Keratinocyte (primary cell): ENCODE measurements around the gene FRY. TPM values are rescaled to one million over a fixed set of nuclear protein-coding genes. Genes with fewer than 3 reads are reported as not detected.

Source experiments
- DNase-seq: peaks from one replicate; pipeline ENCODE4 v3.0.0-alpha.2; 2011; ENCODE audit warnings: low read depth, missing footprints, low spot score
- FAIRE-seq: peaks from 2 replicates; lab custom pipeline; 2011; peaks lifted over from hg19 to GRCh38; lab: Jason Lieb, UNC
- H2AFZ ChIP-seq: 2 replicates; pipeline ENCODE4 v1.6.0; 2012; ENCODE audit warnings: low read length, control low read depth, inconsistent platforms; ENCODE audit not compliant: control insufficient read depth
- H3K27ac ChIP-seq: 2 replicates; pipeline ENCODE4 v1.5.1; 2011; ENCODE audit warnings: low read length; ENCODE audit not compliant: control insufficient read depth, insufficient read depth
- H3K27me3 ChIP-seq: 3 replicates; pipeline ENCODE4 v1.6.0; 2011; ENCODE audit warnings: low read length; ENCODE audit not compliant: control insufficient read depth, insufficient read depth; ENCODE audit errors: extremely low read depth
- H3K36me3 ChIP-seq, 2 experiments: 2 replicates in 1 of 2; 3 replicates in 1 of 2; pipeline ENCODE4 v1.5.1; 2011; ENCODE audit warnings: low read length in 2 of 2, mild to moderate bottlenecking in 1 of 2; ENCODE audit not compliant: control insufficient read depth in 2 of 2, insufficient read depth in 2 of 2; ENCODE audit errors: extremely low read depth in 1 of 2
- H3K4me1 ChIP-seq: 3 replicates; pipeline ENCODE4 v1.5.1; 2011; ENCODE audit warnings: low read length; ENCODE audit not compliant: control insufficient read depth, insufficient read depth; ENCODE audit errors: extremely low read depth
- H3K4me2 ChIP-seq: 3 replicates; pipeline ENCODE4 v1.6.0; 2011; ENCODE audit warnings: low read depth, low read length; ENCODE audit not compliant: control insufficient read depth, insufficient read depth; ENCODE audit errors: extremely low read depth
- H3K4me3 ChIP-seq, 3 experiments: fragments of 200-600 bp in 1 of 3; sonication (generic) in 1 of 3; 2 replicates in 2 of 3; 3 replicates in 1 of 3; pipeline ENCODE4 v1.5.1; 2011 to 2016; ENCODE audit warnings: low read length in 3 of 3, mild to moderate bottlenecking in 3 of 3, control low read depth in 2 of 3, inconsistent platforms in 1 of 3, low read depth in 1 of 3, mixed read lengths in 1 of 3, mixed run types in 1 of 3, moderate library complexity in 1 of 3; ENCODE audit not compliant: control insufficient read depth in 2 of 3, insufficient read depth in 2 of 3; ENCODE audit errors: extremely low read depth in 1 of 3
- H3K79me2 ChIP-seq: 2 replicates; pipeline ENCODE4 v1.6.0; 2012; ENCODE audit warnings: low read length; ENCODE audit not compliant: control insufficient read depth, insufficient read depth
- H3K9ac ChIP-seq: 3 replicates; pipeline ENCODE4 v1.6.0; 2011; ENCODE audit warnings: low read length; ENCODE audit not compliant: control insufficient read depth, insufficient read depth; ENCODE audit errors: extremely low read depth
- H3K9me1 ChIP-seq: 3 replicates; pipeline ENCODE4 v1.6.0; 2011; ENCODE audit warnings: low read length; ENCODE audit not compliant: control insufficient read depth, insufficient read depth; ENCODE audit errors: extremely low read depth
- H3K9me3 ChIP-seq: 2 replicates; pipeline ENCODE4 v1.5.1; 2012; ENCODE audit warnings: low read depth, low read length; ENCODE audit not compliant: control insufficient read depth
- H4K20me1 ChIP-seq: 3 replicates; pipeline ENCODE4 v1.6.0; 2011; ENCODE audit warnings: low read length; ENCODE audit not compliant: control insufficient read depth, insufficient read depth; ENCODE audit errors: extremely low read depth
- EZH2 ChIP-seq: IDR thresholded peaks from one replicate; pipeline ENCODE4 v1.6.1; 2012; ENCODE audit warnings: inconsistent platforms, mild to moderate bottlenecking, low read length, moderate library complexity
- dilution Hi-C: fragments of 300-500 bp; cut with MboI; formaldehyde crosslinking; loops from one replicate; pipeline ENCODE4 v1.7.0; 2020; ENCODE audit warnings: low sequenced_read_pairs; ENCODE audit not compliant: extremely low pct_ligation_motif_present
- polyA plus RNA-seq, 5 experiments: library from polyadenylated mRNA; depleted of rRNA in 3 of 5; stranded (reverse) in 3 of 5; stranded (forward) in 1 of 5; unstranded in 1 of 5; fragments of >200 nt; gene quantifications; 1 replicate in 1 of 5; 2 replicates in 3 of 5; 3 replicates in 1 of 5; pipeline versions ENCODE4 v1.2.1 to v1.2.3, GENCODE V29; 2011 to 2012; ENCODE audit warnings: missing spikeins in 2 of 5, low read depth in 1 of 5, low replicate concordance in 1 of 5
- TF ChIP-seq, protein P1 (sequence below), 3 experiments: IDR thresholded peaks in 1 of 3; conservative IDR thresholded peaks in 1 of 3; optimal IDR thresholded peaks in 1 of 3; 2 replicates in 2 of 3; 3 replicates in 1 of 3; pipeline versions ENCODE3 to v1.5.1; 2011; ENCODE audit warnings: low read length in 3 of 3, mild to moderate bottlenecking in 3 of 3, moderate library complexity in 2 of 3, control low read depth in 1 of 3, inconsistent platforms in 1 of 3; ENCODE audit not compliant: insufficient read depth in 2 of 3; ENCODE audit errors: extremely low read depth in 1 of 3

Gene FRY
- polyA plus RNA-seq, 1 donor (not counting 4 experiments of a cell fraction or from before 2014, with no cell fraction given), result 0.80 TPM

DNA sequence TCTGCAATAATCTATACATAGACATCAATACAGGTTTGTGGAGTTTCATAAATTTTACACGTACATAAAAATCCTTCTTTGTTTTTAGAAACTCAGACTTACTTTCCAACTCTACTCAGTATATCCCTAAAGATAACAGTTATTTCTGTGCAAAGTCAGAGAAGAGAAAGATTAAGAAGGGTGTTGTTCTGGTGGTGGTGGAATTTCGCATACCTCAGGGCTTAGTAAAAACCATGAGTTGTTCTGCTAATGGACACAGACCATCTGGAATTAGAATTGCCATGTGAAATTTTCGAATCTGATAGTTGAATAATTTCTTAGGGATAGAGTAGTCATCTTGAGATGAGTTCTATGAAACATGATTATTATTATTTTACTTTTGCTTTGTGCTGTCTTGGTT is 180.8 kb downstream of the FRY start:
- DNase-seq, result no peak
- Histone ChIP-seq H3K4me1 (no peaks in the 10 kb centered on the region), H2AFZ (no peak overlapping the region), H4K20me1 (no peaks in the 10 kb centered on the region), H3K4me3 (no peak overlapping the region), H3K79me2 (no peaks in the 10 kb centered on the region), H3K27ac (no peak overlapping the region), H3K27me3 (no peaks in the 10 kb centered on the region), H3K9ac (no peak overlapping the region), H3K4me2 (no peak overlapping the region), H3K36me3 (no peaks in the 10 kb centered on the region), H3K9me3 (no peaks in the 10 kb centered on the region), H3K9me1 (no peaks in the 10 kb centered on the region)
- FAIRE-seq, result no peak
- TF ChIP-seq, protein P1, sequence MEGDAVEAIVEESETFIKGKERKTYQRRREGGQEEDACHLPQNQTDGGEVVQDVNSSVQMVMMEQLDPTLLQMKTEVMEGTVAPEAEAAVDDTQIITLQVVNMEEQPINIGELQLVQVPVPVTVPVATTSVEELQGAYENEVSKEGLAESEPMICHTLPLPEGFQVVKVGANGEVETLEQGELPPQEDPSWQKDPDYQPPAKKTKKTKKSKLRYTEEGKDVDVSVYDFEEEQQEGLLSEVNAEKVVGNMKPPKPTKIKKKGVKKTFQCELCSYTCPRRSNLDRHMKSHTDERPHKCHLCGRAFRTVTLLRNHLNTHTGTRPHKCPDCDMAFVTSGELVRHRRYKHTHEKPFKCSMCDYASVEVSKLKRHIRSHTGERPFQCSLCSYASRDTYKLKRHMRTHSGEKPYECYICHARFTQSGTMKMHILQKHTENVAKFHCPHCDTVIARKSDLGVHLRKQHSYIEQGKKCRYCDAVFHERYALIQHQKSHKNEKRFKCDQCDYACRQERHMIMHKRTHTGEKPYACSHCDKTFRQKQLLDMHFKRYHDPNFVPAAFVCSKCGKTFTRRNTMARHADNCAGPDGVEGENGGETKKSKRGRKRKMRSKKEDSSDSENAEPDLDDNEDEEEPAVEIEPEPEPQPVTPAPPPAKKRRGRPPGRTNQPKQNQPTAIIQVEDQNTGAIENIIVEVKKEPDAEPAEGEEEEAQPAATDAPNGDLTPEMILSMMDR (optimal IDR thresholded peaks at IDR 0.05 in 1 of 3, IDR thresholded peaks at IDR 0.05 in 1 of 3, conservative IDR thresholded peaks at IDR 0.05 in 1 of 3; ENCODE audit: extremely low read depth in 1 of 3, insufficient read depth in 2 of 3, low read length in 3 of 3), result no peak
- no peak for TF ChIP-seq EZH2
- dilution Hi-C loops, result no loop called here

DNA sequence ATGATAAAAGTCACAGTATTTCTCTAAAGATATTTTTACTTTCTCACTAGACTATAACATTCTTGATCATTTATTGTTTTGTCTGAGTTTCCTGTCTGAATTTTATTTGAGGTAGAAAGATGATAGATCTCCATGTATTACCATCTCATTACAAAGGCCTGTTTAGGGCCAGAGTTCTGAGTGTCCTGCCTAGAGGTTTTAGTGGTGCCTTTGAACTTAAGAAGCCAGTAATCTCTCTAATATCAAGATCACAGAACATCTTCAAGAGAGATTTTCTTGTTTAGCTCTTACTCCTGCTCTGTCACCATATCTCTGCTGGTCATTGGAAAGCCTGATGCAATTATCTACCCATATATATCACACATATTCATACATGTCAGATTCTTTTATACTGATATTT is 182.1 kb downstream of the FRY start:
- H2AFZ ChIP-seq, result no peak overlapping the region
- H3K27me3 ChIP-seq, result no peaks in the 10 kb centered on the region
- FAIRE-seq (no peak), DNase-seq (no peak)
- no peaks in the 10 kb centered on the region for H3K4me1 ChIP-seq
- dilution Hi-C loops, result no loop called here
- no peak overlapping the region for H3K4me3 ChIP-seq
- no peaks in the 10 kb centered on the region for H3K9me1 ChIP-seq
- no peaks in the 10 kb centered on the region for H4K20me1 ChIP-seq
- H3K36me3 ChIP-seq, result no peaks in the 10 kb centered on the region
- no peak overlapping the region for H3K4me2 ChIP-seq
- H3K9ac ChIP-seq, result no peak overlapping the region
- H3K27ac ChIP-seq, result no peak overlapping the region
- TF ChIP-seq, protein P1 (optimal IDR thresholded peaks at IDR 0.05 in 1 of 3, IDR thresholded peaks at IDR 0.05 in 1 of 3, conservative IDR thresholded peaks at IDR 0.05 in 1 of 3; ENCODE audit: extremely low read depth in 1 of 3, insufficient read depth in 2 of 3, low read length in 3 of 3), result no peak
- no peak for TF ChIP-seq EZH2
- H3K9me3 ChIP-seq, result no peaks in the 10 kb centered on the region
- H3K79me2 ChIP-seq, result no peaks in the 10 kb centered on the region
